ENCODE data around the gene GNG7. TPM values are rescaled to one million over a fixed set of nuclear protein-coding genes. Genes with fewer than 3 reads are reported as not detected.
"Not testable (repeated sequence)": the region's sequence is repeated elsewhere in the genome, so short reads cannot be mapped to it uniquely, and the experiment has no call there.

The GNG7 gene
- polyA plus RNA-seq, 3 donors from 2014 or later = 0.22 to 0.84 (median 0.33) TPM

DNA sequence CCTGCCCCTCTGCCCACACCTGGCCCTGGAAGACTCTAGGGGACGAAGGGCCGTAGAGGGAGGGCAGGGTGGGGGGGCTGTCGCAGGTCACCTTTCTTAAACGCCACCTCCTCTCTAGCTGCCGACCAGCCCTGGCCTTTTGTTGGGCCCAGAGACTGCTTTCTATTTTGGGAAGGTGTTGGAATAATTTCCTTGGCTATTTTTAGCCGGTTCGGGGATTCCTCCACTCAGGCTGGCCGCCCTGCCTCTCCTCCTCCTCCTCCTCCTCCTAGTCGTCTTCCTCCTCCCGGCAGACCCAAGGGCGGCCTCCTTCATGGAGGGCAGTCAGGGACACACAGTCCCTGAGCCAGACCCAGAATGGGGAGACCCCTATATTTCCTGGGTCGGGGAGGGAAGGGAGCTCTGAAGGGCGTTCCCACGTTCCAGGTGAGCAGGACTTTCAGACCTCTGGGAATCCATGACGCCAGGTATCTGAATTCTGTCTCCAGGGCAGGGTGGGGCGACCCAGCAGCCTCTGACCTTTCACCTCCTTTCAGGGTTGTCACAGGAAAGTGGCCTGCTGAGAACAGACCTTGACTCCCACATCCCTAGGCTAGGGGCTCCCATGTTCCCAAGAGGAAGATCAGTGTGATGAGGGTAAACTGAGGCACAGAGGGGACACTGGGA is 206.7 kb downstream of the GNG7 start:
- no peak for DNase-seq
- Mint-ChIP-seq H3K4me3 (peak overlapping the region; percentile 61 to 83 (median 73)), H3K27me3 (ENCODE audit: low read depth in 3 of 3) (peaks cover 7 to 11% (median 8%) of the 10 kb centered on the region in 3 donors), H3K36me3 (no peaks in the 10 kb centered on the region), H3K9me3 (no peaks in the 10 kb centered on the region), H3K27ac (peak overlapping the region in 4 of 6 donors; percentile 27 to 75 (median 56)), H3K4me1 (peaks cover 5 to 12% of the 10 kb centered on the region in 2 donors)

DNA sequence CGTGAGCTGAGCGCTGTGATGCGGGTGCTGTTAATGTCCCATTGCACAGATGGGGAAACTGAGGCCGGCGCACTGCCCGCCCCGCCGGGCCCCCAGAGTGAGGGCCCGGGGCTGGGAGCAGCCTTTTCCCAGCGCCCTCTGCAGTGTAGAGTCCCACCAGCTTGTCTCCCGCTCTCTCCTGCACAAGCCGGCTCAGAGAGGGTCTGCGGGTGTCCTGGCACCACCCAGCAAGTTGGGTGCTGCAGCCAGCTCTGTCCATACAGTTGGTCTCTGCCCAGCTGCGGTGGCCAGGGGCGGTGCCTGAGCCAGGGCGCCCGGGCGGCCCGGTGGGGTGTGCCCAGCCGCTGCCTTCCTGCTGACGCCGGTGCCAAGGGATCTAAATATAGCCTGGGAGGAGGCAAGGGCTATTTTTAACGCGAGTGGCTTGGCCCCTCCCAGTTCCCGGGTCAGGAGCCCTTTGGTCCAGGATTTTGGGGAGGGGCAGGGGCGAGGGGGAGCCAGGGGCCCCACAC is 207.3 kb downstream of the GNG7 start:
- H3K27ac Mint-ChIP-seq = peak overlapping the region in 2 of 6 donors; percentile 66 to 80
- H3K9me3 Mint-ChIP-seq = no peaks in the 10 kb centered on the region
- peak overlapping the region; percentile 53 to 79 (median 72) for H3K4me3 Mint-ChIP-seq

GRCh38 chr19:2494447-2495129 is 207.9 kb downstream of the GNG7 start:
- H3K9me3 Mint-ChIP-seq = no peaks in the 10 kb centered on the region
- peak overlapping the region; percentile 75 to 83 (median 80) for H3K4me3 Mint-ChIP-seq
- H3K36me3 Mint-ChIP-seq = no peaks in the 10 kb centered on the region
- peaks cover 13 to 20% (median 16%) of the 10 kb centered on the region in 3 donors for H3K27me3 Mint-ChIP-seq (ENCODE audit: low read depth in 3 of 3)
- H3K27ac Mint-ChIP-seq = peak overlapping the region in 3 of 6 donors; percentile 55 to 80 (median 66)
- DNase-seq = peak; percentile 62 to 70 (median 68)
- peaks cover 8 to 14% of the 10 kb centered on the region in 2 donors for H3K4me1 Mint-ChIP-seq

More for the DNA sequence above, 207.3 kb downstream of the GNG7 start:
- peaks cover 5 to 12% of the 10 kb centered on the region in 2 donors for H3K4me1 Mint-ChIP-seq
- no peaks in the 10 kb centered on the region for H3K36me3 Mint-ChIP-seq
- peaks cover 7 to 15% (median 13%) of the 10 kb centered on the region in 3 donors for H3K27me3 Mint-ChIP-seq (ENCODE audit: low read depth in 3 of 3)
- DNase-seq = peak; percentile 25 to 29 (median 27)

DNA sequence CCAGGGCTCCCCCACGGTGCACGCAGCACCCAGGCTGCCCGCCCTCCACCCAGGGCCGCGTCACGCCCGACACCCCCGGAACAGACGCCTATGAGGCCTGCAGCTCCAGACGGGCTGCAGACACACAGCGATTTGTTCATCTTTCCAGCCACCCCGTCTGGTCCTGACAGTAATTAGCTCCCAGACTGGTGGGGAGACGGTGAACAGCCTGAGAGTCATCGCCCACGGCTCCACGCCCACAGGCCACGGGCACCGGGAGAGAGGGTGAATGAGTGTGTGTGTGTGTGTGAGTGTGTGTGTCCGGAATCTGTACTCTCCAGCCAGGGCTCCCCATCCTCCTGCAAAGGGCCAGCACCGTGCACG is 208.4 kb downstream of the GNG7 start:
- H3K27ac Mint-ChIP-seq = peak overlapping the region in 4 of 6 donors; percentile 40 to 59 (median 50)
- H3K36me3 Mint-ChIP-seq = no peaks in the 10 kb centered on the region
- no peaks in the 10 kb centered on the region for H3K9me3 Mint-ChIP-seq
- no peak for DNase-seq
- peaks cover 15 to 20% (median 19%) of the 10 kb centered on the region in 3 donors for H3K27me3 Mint-ChIP-seq (ENCODE audit: low read depth in 3 of 3)
- peak overlapping the region; percentile 75 to 83 (median 80) for H3K4me3 Mint-ChIP-seq
- H3K4me1 Mint-ChIP-seq = peaks cover 9 to 17% of the 10 kb centered on the region in 2 donors

DNA sequence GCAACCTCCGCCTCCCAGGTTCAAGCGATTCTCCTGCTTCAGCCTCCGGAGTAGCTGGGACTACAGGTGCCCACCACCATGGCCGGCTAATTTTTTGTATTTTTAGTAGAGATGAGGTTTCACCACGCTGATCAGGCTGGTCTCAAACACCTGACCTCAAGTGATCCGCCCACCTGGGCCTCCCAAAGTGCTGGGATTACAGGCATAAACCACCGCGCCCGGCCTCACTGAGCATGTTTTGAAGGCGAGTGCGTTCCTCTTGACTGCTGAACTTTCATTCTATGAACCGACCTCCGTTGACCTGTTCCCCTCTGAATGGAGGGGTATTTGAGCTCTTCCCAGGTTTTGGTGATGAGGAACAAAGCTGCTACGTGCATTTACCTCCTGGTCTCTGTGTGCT is 209.0 kb downstream of the GNG7 start:
- Mint-ChIP-seq H3K4me3 (peak overlapping the region in 4 of 5 donors; percentile 33 to 80 (median 64)), H3K4me1 (peaks cover 9 to 17% of the 10 kb centered on the region in 2 donors), H3K27ac (peak overlapping the region in 1 of 6 donors; percentile 53), H3K27me3 (ENCODE audit: low read depth in 3 of 3) (peaks cover 15 to 21% (median 20%) of the 10 kb centered on the region in 3 donors)
- H3K9me3 Mint-ChIP-seq, H3K36me3 Mint-ChIP-seq, DNase-seq: not testable (repeated sequence)

GRCh38 chr19:2492870-2493269 is 209.6 kb downstream of the GNG7 start:
- no peak for DNase-seq
- Mint-ChIP-seq H3K27me3 (ENCODE audit: low read depth in 3 of 3) (peaks cover 15 to 22% (median 20%) of the 10 kb centered on the region in 3 donors), H3K27ac (no peak overlapping the region), H3K36me3 (no peaks in the 10 kb centered on the region), H3K4me3 (no peak overlapping the region), H3K9me3 (no peaks in the 10 kb centered on the region), H3K4me1 (peaks cover 9 to 17% of the 10 kb centered on the region in 2 donors)

- DNase-seq = no peak
- Mint-ChIP-seq H3K9me3 (no peaks in the 10 kb centered on the region), H3K4me1 (peaks cover 6 to 15% of the 10 kb centered on the region in 2 donors), H3K27ac (no peak overlapping the region), H3K4me3 (peak overlapping the region in 1 of 5 donors; percentile 42), H3K27me3 (ENCODE audit: low read depth in 3 of 3) (peaks cover 19 to 22% (median 20%) of the 10 kb centered on the region in 3 donors), H3K36me3 (no peaks in the 10 kb centered on the region)
Measured at GRCh38 chr19:2491130-2491801, 211.2 kb downstream of the GNG7 start.

GRCh38 chr19:2490659-2491058 is 211.8 kb downstream of the GNG7 start:
- no peak for DNase-seq
- no peaks in the 10 kb centered on the region for H3K9me3 Mint-ChIP-seq
- peaks cover 5 to 10% of the 10 kb centered on the region in 2 donors for H3K4me1 Mint-ChIP-seq
- H3K27me3 Mint-ChIP-seq (ENCODE audit: low read depth in 3 of 3) = peaks cover 21 to 22% (median 22%) of the 10 kb centered on the region in 3 donors
- no peaks in the 10 kb centered on the region for H3K36me3 Mint-ChIP-seq
- no peak overlapping the region for H3K4me3 Mint-ChIP-seq
- H3K27ac Mint-ChIP-seq = no peak overlapping the region

DNA sequence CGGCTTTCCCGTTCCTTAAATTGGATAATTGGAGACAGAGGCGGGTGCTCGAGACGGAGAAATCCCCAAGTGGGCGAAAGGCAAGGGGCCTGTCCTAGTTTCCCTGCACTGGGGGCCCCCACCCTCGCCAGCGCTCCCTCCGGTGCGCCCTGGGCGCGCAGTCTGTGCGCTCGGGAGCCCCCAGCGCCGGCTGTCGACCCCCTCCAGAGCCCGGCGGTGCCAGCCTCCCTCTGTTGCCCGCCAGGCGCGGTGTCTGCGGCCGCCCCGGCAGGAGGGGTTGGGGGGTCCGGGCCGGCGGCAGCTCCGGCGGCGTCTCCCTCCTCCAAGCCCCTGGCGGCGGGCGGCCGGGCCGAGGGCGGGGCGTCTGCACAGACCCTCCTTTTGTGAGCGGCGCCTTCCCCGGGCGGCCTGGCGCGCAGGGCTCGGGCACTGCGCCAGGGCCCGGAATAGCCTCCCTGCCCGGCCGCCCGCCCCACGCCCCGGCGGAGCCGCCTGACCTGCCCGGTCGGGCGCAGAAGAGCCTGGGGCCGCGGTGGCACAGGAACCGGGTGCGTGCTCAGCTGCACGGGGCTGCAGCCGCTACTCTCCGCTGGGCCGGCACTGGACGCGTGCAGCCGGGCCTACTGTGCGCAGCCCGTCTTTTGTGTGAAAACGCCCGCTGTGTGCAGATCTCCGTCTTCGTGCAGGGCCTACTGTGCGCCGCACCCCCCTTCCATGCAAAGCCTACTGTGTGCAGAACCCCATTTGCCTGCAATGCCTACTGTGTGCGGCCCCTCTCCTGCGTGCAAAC is 213.4 kb downstream of the GNG7 start:
- no peaks in the 10 kb centered on the region for H3K36me3 Mint-ChIP-seq
- peak in 1 of 3 donors; percentile 5 for DNase-seq
- H3K27me3 Mint-ChIP-seq (ENCODE audit: low read depth in 3 of 3) = peaks cover 19 to 21% (median 20%) of the 10 kb centered on the region in 3 donors
- peak overlapping the region in 4 of 5 donors; percentile 6 to 34 (median 24) for H3K4me3 Mint-ChIP-seq
- no peak overlapping the region for H3K27ac Mint-ChIP-seq
- peaks cover 5% of the 10 kb centered on the region in 2 donors for H3K4me1 Mint-ChIP-seq
- no peaks in the 10 kb centered on the region for H3K9me3 Mint-ChIP-seq

DNA sequence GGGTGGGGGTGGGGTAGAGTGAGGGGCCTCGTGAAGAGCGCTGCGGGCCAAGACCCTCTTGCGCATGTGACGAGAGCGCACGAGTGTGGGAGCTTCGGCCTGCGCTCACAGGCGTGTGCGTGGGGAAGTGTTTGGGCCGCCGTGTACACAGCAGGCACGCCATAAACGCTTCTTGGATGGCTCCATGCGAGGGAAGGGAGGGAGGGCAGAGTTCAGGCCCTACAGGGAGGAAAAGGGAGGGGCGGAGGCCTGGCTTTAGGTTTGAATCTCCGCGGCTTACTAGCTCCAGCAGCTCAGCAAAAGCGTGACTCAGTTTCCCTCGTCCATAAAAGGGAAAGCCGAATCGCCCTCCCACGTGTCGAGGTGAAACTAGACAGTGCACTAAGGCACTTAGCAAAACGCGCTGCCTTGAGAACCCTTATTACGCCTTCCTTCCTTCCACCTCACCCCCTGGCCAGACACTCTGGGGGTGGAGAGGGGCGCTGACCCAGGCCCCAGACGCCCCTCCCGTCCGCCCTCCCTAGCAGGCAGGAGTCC is 214.0 kb downstream of the GNG7 start:
- DNase-seq = no peak
- Mint-ChIP-seq H3K9me3 (peaks cover 0 to 5% (median 0%) of the 10 kb centered on the region in 6 donors), H3K27me3 (ENCODE audit: low read depth in 3 of 3) (peaks cover 18 to 19% (median 19%) of the 10 kb centered on the region in 3 donors), H3K4me3 (peak overlapping the region in 1 of 5 donors; percentile 13), H3K36me3 (peaks cover 0 to 4% (median 0%) of the 10 kb centered on the region in 3 donors), H3K27ac (no peak overlapping the region), H3K4me1 (peaks cover 5% of the 10 kb centered on the region in 2 donors)

GRCh38 chr19:2487842-2488241 is 214.7 kb downstream of the GNG7 start:
- no peak for DNase-seq
- Mint-ChIP-seq H3K9me3 (peaks cover 0 to 5% (median 0%) of the 10 kb centered on the region in 6 donors), H3K27me3 (ENCODE audit: low read depth in 3 of 3) (peaks cover 17 to 19% (median 19%) of the 10 kb centered on the region in 3 donors), H3K4me1 (peaks cover 5% of the 10 kb centered on the region in 2 donors), H3K27ac (no peak overlapping the region), H3K4me3 (no peak overlapping the region), H3K36me3 (peaks cover 0 to 4% (median 0%) of the 10 kb centered on the region in 3 donors)

DNA sequence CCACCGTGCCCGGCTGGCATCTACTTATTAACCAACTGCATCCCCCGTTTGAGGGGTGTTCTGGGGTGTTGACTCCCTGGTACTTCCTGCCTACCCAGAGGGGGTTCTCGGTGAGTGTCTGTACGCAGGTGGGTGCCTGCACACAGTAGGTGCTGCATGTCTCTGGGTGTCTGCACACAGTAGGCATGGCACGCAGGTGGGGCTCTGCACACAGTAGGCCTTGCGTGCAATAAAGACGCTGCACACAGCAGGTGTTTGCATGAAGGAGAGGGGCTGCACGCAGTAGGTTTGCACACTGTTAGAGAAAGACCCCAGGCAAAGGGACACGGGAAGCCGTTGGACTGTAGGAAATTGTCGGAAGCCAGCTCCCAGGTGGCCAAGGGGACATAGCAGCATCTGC is 215.4 kb downstream of the GNG7 start:
- Mint-ChIP-seq H3K9me3 (peaks cover 0 to 5% (median 0%) of the 10 kb centered on the region in 6 donors), H3K4me1 (peaks cover 5% of the 10 kb centered on the region in 2 donors), H3K27me3 (ENCODE audit: low read depth in 3 of 3) (peaks cover 13 to 15% (median 13%) of the 10 kb centered on the region in 3 donors), H3K27ac (no peak overlapping the region), H3K36me3 (peaks cover 0 to 4% (median 0%) of the 10 kb centered on the region in 3 donors), H3K4me3 (no peak overlapping the region)
- DNase-seq = no peak

Data from immature natural killer cell (primary cell).